Measurements from ENCODE around the gene TP53I13. TPM values are rescaled to one million over a fixed set of nuclear protein-coding genes. Genes with fewer than 3 reads are reported as not detected.

The TP53I13 gene
- total and polyA plus RNA-seq, 2 of the 4 experiments (the other 2 are of a cell fraction) = 22.0 to 48.3 TPM

GRCh38 chr17:29618272-29619065 lies 50.0 kb downstream of the TP53I13 start (continued):
- TF ChIP-seq BHLHE40 (IDR thresholded peaks at IDR 0.05; ENCODE audit: low read depth, low read length) = no peak

GRCh38 chr17:29619251-29619650 lies 50.8 kb downstream of the TP53I13 start:
- Histone ChIP-seq H3K4me2 (ENCODE audit: low read depth, low read length) (no peak overlapping the region), H2BK20ac (ENCODE audit: low read depth, low read length) (no peak overlapping the region), H2AK5ac (ENCODE audit: low read depth, low read length) (peak overlapping the region; percentile 15; the same call in 1 of the 2 replicates), H3K23ac (ENCODE audit: low read depth, low read length) (no peak overlapping the region), H2BK120ac (ENCODE audit: low read depth, low read length) (no peak overlapping the region), H3K4ac (ENCODE audit: low read depth, low read length) (no peak overlapping the region), H3K27ac (ENCODE audit: insufficient read depth, low read length) (no peak overlapping the region), H3K36me3 (ENCODE audit: control insufficient read depth, insufficient read depth, low read length) (no peaks in the 10 kb centered on the region), H3K4me3 (ENCODE audit: insufficient read depth, low read depth, low read length) (no peak overlapping the region), H2BK15ac (ENCODE audit: low read depth, low read length) (no peak overlapping the region), H3K4me1 (ENCODE audit: control insufficient read depth, insufficient read depth, low read length) (peaks cover 15% of the 10 kb centered on the region), H3K18ac (ENCODE audit: low read depth, low read length) (no peak overlapping the region), H3K27me3 (ENCODE audit: control insufficient read depth, insufficient read depth, low read length) (no peaks in the 10 kb centered on the region; the same call in 1 of the 2 replicates), H4K91ac (ENCODE audit: insufficient read depth, low read depth, low read length) (no peak overlapping the region), H4K5ac (ENCODE audit: low read depth, low read length) (no peak overlapping the region), H4K8ac (ENCODE audit: low read depth in 2 of 2, low read length in 2 of 2) (no peak overlapping the region), H2AK9ac (replicated peaks; ENCODE audit: low read depth, low read length, poor library complexity) (peak overlapping the region; percentile 89), H4K20me1 (ENCODE audit: insufficient read depth, low read length) (peaks cover 9% of the 10 kb centered on the region; the same call in 1 of the 2 replicates), H3K9ac (ENCODE audit: low read depth, low read length) (no peak overlapping the region), H3K14ac (replicated peaks; ENCODE audit: low read depth, low read length) (0 out of 2 replicates have a peak overlapping the region, but pooled peaks have one; percentile 15), H3K56ac (ENCODE audit: extremely low read depth, insufficient read depth, low read length) (no peak overlapping the region), H2AFZ (replicated peaks; ENCODE audit: low read length, poor library complexity) (peak overlapping the region; percentile 46), H3K9me1 (ENCODE audit: insufficient read depth, low read length) (peaks cover 25% of the 10 kb centered on the region), H3K9me3 (ENCODE audit: control insufficient read depth, insufficient read depth, low read length) (no peaks in the 10 kb centered on the region), H2BK5ac (ENCODE audit: low read depth, low read length, poor library complexity, severe bottlenecking) (no peak overlapping the region), H3K79me1 (ENCODE audit: low read depth in 1 of 2, low read length in 2 of 2) (peaks cover 0 to 22% of the 10 kb centered on the region in 2 experiments; a peak in 1 of 4 replicates)
- no TSS peak for BruUV-seq (replicated peaks)
- DNase-seq (peak; percentile 36), ATAC-seq (ENCODE audit: low read depth) (no peak)
- in situ Hi-C loops (cut with MboI; ENCODE audit: low sequenced_read_pairs) = no loop called here
- ChIA-PET CTCF (interaction anchor here (0.9 kb wide), 1 partner anchor 21 kb away, joined by 3 read pairs; no protein-coding TSS in a partner anchor), POLR2A (ENCODE audit: unreplicated experiment) (no interaction called here)
- intact Hi-C loops (cut with micrococcal nuclease) = no loop called here
- dilution Hi-C loops (cut with HindIII; ENCODE audit: low sequenced_read_pairs, unreplicated experiment) = no loop called here
- TF ChIP-seq MXI1 (IDR thresholded peaks at IDR 0.05; ENCODE audit: borderline replicate concordance, low read depth, low read length) (no peak), BHLHE40 (IDR thresholded peaks at IDR 0.05; ENCODE audit: low read depth, low read length) (no peak), MAZ (IDR thresholded peaks at IDR 0.05; ENCODE audit: borderline replicate concordance, low read depth, low read length) (no peak), RAD21 (IDR thresholded peaks at IDR 0.05; ENCODE audit: low read length) (peak; percentile 51), FOS (IDR thresholded peaks at IDR 0.05; ENCODE audit: low read depth, low read length) (no peak), USF2 (IDR thresholded peaks at IDR 0.05; ENCODE audit: low read depth, low read length) (no peak), CEBPB (IDR thresholded peaks at IDR 0.05; ENCODE audit: low read depth, low read length) (no peak), NFE2L2 (IDR thresholded peaks at IDR 0.05; ENCODE audit: low read depth, low read length) (no peak), SMC3 (IDR thresholded peaks at IDR 0.05; ENCODE audit: low read depth, low read length) (peak; percentile 38; the same call in 1 of the 2 replicates), MAFK (IDR thresholded peaks at IDR 0.05; ENCODE audit: low read depth, low read length) (no peak)
- TF ChIP-seq, protein P1, sequence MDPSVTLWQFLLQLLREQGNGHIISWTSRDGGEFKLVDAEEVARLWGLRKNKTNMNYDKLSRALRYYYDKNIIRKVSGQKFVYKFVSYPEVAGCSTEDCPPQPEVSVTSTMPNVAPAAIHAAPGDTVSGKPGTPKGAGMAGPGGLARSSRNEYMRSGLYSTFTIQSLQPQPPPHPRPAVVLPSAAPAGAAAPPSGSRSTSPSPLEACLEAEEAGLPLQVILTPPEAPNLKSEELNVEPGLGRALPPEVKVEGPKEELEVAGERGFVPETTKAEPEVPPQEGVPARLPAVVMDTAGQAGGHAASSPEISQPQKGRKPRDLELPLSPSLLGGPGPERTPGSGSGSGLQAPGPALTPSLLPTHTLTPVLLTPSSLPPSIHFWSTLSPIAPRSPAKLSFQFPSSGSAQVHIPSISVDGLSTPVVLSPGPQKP (IDR thresholded peaks at IDR 0.05; ENCODE audit: borderline replicate concordance, low read depth, low read length) = no peak
- TF ChIP-seq, protein P2, sequence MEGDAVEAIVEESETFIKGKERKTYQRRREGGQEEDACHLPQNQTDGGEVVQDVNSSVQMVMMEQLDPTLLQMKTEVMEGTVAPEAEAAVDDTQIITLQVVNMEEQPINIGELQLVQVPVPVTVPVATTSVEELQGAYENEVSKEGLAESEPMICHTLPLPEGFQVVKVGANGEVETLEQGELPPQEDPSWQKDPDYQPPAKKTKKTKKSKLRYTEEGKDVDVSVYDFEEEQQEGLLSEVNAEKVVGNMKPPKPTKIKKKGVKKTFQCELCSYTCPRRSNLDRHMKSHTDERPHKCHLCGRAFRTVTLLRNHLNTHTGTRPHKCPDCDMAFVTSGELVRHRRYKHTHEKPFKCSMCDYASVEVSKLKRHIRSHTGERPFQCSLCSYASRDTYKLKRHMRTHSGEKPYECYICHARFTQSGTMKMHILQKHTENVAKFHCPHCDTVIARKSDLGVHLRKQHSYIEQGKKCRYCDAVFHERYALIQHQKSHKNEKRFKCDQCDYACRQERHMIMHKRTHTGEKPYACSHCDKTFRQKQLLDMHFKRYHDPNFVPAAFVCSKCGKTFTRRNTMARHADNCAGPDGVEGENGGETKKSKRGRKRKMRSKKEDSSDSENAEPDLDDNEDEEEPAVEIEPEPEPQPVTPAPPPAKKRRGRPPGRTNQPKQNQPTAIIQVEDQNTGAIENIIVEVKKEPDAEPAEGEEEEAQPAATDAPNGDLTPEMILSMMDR (conservative IDR thresholded peaks at IDR 0.05; ENCODE audit: low read depth, low read length) = peak; percentile 50

Measured in IMR-90 (cell line).